Smooth muscle cell (in vitro differentiated cells): ENCODE data around the gene TIAM2. TPM values are rescaled to one million over a fixed set of nuclear protein-coding genes. Genes with fewer than 3 reads are reported as not detected.

ENCODE experiments used
- DNase-seq: peaks from one replicate; lab custom pipeline; 2025; ENCODE audit not compliant: unreplicated experiment; lab: John Stamatoyannopoulos, UW
- H2AFZ ChIP-seq: fragments of 200-600 bp; sonication (generic); 2 replicates; pipeline ENCODE4 v1.6.0; 2016; ENCODE audit warnings: antibody characterized with exemption, low read depth, mild to moderate bottlenecking
- H3F3A ChIP-seq: fragments of 200-600 bp; sonication (generic); 2 replicates; pipeline ENCODE4 v1.6.0; 2017; ENCODE audit warnings: antibody characterized with exemption, low read depth
- H3K27ac ChIP-seq: fragments of 200-600 bp; sonication (generic); 2 replicates; pipeline ENCODE4 v1.5.1; 2016; ENCODE audit warnings: low read depth, mild to moderate bottlenecking
- H3K27me3 ChIP-seq: fragments of 200-600 bp; sonication (generic); 2 replicates; pipeline ENCODE4 v1.6.1; 2016; ENCODE audit warnings: low read depth, mild to moderate bottlenecking
- H3K36me3 ChIP-seq: fragments of 200-600 bp; sonication (generic); 2 replicates; pipeline ENCODE4 v1.5.1; 2016; ENCODE audit warnings: low read depth
- H3K4me1 ChIP-seq: fragments of 200-600 bp; sonication (generic); 2 replicates; pipeline ENCODE4 v1.5.1; 2016; ENCODE audit warnings: low read depth
- H3K4me2 ChIP-seq: fragments of 200-600 bp; sonication (generic); 2 replicates; pipeline ENCODE4 v1.6.0; 2016; ENCODE audit warnings: mild to moderate bottlenecking
- H3K4me3 ChIP-seq: fragments of 200-600 bp; sonication (generic); 2 replicates; pipeline ENCODE4 v1.5.1; 2016; ENCODE audit warnings: mild to moderate bottlenecking
- H3K79me2 ChIP-seq: fragments of 200-600 bp; sonication (generic); 2 replicates; pipeline ENCODE4 v1.6.0; 2016; ENCODE audit warnings: low read depth, mild to moderate bottlenecking
- H3K9ac ChIP-seq: fragments of 200-600 bp; sonication (generic); 2 replicates; pipeline ENCODE4 v1.6.0; 2016; ENCODE audit warnings: low read depth
- H3K9me3 ChIP-seq: fragments of 200-600 bp; sonication (generic); replicated peaks from 2 replicates; pipeline ENCODE4 v1.5.1; 2016; ENCODE audit warnings: low read depth
- H4K20me1 ChIP-seq: fragments of 200-600 bp; sonication (generic); 2 replicates; pipeline ENCODE4 v1.6.0; 2016; ENCODE audit warnings: low read depth
- CTCF ChIP-seq: fragments of 200-600 bp; sonication (generic); IDR thresholded peaks from 2 replicates; pipeline ENCODE4 v1.5.1; 2017; ENCODE audit warnings: borderline replicate concordance, mild to moderate bottlenecking, antibody characterized with exemption; ENCODE audit not compliant: insufficient read depth, poor library complexity, severe bottlenecking
- WGBS: methylation state at CpG from one replicate; pipeline ENCODE4 v1.1.7; 2016; ENCODE audit warnings: low lambda C conversion rate; 5-methylcytosine and 5-hydroxymethylcytosine counted together
- polyA plus RNA-seq: library from polyadenylated mRNA; unstranded; fragments of >200 nt; fragmentation: Nextera tagmentation; extraction: Ambion mirVana; gene quantifications from 2 replicates; pipeline ENCODE4 v1.2.1, GENCODE V29; 2016
- total RNA-seq: library from RNA; depleted of rRNA; stranded (reverse); fragments of >200 nt; gene quantifications from 2 replicates; pipeline ENCODE4 v1.2.3, GENCODE V29; 2014

Gene TIAM2
- total and polyA plus RNA-seq, 2 experiments from 2014 or later = 13.1 to 24.9 TPM

- Histone ChIP-seq H4K20me1 (peaks cover 3% of the 10 kb centered on the region), H2AFZ (no peak overlapping the region)
- no peak for TF ChIP-seq CTCF
Measured at GRCh38 chr6:155039618-155040017, 44.5 kb downstream of the TIAM2 start.

GRCh38 chr6:155040154-155040553 is 45.0 kb downstream of the TIAM2 start:
- Histone ChIP-seq H3K36me3 (no peaks in the 10 kb centered on the region), H3K27ac (no peak overlapping the region), H3K4me3 (no peak overlapping the region), H3K9me3 (no peaks in the 10 kb centered on the region), H3K27me3 (no peaks in the 10 kb centered on the region), H3K4me1 (peaks cover 9% of the 10 kb centered on the region), H3K79me2 (no peaks in the 10 kb centered on the region), H3F3A (no peaks in the 10 kb centered on the region), H2AFZ (no peak overlapping the region), H3K4me2 (no peak overlapping the region), H4K20me1 (peaks cover 3% of the 10 kb centered on the region), H3K9ac (no peak overlapping the region)
- no peak for TF ChIP-seq CTCF
- no peak for DNase-seq
- 74% methylated on average over 2 of the region's 2 CpGs for WGBS

More at GRCh38 chr6:155039618-155040017, 44.5 kb downstream of the TIAM2 start:
- no peaks in the 10 kb centered on the region for H3K27me3 ChIP-seq
- DNase-seq = no peak
- no peak overlapping the region for H3K27ac ChIP-seq
- H3K4me3 ChIP-seq = no peak overlapping the region
- no peaks in the 10 kb centered on the region for H3K36me3 ChIP-seq
- no peaks in the 10 kb centered on the region for H3F3A ChIP-seq
- no peaks in the 10 kb centered on the region for H3K79me2 ChIP-seq
- no peak overlapping the region for H3K4me2 ChIP-seq
- peaks cover 9% of the 10 kb centered on the region for H3K4me1 ChIP-seq
- 98% methylated on average over 3 of the region's 3 CpGs for WGBS
- no peak overlapping the region for H3K9ac ChIP-seq
- no peaks in the 10 kb centered on the region for H3K9me3 ChIP-seq

- TF ChIP-seq CTCF = no peak
- Histone ChIP-seq H3K4me1 (peaks cover 9% of the 10 kb centered on the region), H3F3A (no peaks in the 10 kb centered on the region), H4K20me1 (peaks cover 8% of the 10 kb centered on the region), H2AFZ (no peak overlapping the region), H3K9ac (no peak overlapping the region), H3K4me2 (no peak overlapping the region), H3K4me3 (no peak overlapping the region), H3K27me3 (no peaks in the 10 kb centered on the region), H3K36me3 (no peaks in the 10 kb centered on the region), H3K9me3 (no peaks in the 10 kb centered on the region), H3K27ac (no peak overlapping the region), H3K79me2 (no peaks in the 10 kb centered on the region)
- 95% methylated on average over 2 of the region's 2 CpGs for WGBS
- DNase-seq = no peak
Measured at GRCh38 chr6:155040901-155041650, 46.0 kb downstream of the TIAM2 start.
